GM10266 (cell line): ENCODE results near the gene STUM.

Experiments used
- DNase-seq: peaks from one replicate; pipeline ENCODE4 v3.0.0; 2012; ENCODE audit errors: extremely low spot score
- TF ChIP-seq, protein P1 (sequence below): IDR thresholded peaks from 2 replicates; pipeline ENCODE4 v1.5.1; 2012; ENCODE audit warnings: mild to moderate bottlenecking, low read depth; ENCODE audit not compliant: control insufficient read depth, insufficient read depth; ENCODE audit errors: missing control alignments

The STUM gene

DNA sequence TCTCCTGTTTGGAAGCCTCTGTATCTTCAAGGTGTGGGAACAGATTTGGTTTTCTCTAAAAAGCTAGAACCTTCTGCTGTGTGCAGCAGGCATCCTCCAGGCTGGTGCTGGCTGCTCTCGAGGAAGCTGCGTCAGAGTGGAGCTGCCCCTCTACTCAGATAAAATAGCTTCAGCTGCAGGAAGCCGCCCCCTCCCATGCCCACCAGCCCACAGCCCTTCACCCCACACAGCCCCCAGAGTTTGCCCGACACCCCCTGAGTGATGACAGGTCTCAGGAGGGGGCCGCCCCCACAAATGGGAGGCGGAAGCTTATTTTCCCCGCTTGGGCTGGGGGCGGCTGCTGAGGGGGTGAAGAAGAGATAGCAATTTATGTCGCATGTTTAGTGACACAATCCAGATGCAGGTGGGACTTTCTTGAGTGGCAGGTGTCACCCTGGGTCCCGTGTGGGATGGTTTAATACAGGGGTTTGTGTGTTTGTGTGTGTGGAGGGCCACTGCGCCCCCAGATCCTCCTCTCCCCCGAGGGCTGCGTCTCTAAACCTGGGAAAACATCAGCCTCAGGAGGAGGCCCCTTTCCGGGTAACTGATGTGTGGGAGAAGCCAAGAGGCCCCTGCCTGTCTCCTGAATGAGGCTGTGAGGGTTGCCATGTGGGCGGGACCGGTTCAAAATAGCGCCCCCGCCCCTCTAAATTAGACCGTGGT lies 55.4 kb downstream of the STUM start:
- no peak for DNase-seq
- TF ChIP-seq, protein P1, sequence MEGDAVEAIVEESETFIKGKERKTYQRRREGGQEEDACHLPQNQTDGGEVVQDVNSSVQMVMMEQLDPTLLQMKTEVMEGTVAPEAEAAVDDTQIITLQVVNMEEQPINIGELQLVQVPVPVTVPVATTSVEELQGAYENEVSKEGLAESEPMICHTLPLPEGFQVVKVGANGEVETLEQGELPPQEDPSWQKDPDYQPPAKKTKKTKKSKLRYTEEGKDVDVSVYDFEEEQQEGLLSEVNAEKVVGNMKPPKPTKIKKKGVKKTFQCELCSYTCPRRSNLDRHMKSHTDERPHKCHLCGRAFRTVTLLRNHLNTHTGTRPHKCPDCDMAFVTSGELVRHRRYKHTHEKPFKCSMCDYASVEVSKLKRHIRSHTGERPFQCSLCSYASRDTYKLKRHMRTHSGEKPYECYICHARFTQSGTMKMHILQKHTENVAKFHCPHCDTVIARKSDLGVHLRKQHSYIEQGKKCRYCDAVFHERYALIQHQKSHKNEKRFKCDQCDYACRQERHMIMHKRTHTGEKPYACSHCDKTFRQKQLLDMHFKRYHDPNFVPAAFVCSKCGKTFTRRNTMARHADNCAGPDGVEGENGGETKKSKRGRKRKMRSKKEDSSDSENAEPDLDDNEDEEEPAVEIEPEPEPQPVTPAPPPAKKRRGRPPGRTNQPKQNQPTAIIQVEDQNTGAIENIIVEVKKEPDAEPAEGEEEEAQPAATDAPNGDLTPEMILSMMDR: no peak

DNA sequence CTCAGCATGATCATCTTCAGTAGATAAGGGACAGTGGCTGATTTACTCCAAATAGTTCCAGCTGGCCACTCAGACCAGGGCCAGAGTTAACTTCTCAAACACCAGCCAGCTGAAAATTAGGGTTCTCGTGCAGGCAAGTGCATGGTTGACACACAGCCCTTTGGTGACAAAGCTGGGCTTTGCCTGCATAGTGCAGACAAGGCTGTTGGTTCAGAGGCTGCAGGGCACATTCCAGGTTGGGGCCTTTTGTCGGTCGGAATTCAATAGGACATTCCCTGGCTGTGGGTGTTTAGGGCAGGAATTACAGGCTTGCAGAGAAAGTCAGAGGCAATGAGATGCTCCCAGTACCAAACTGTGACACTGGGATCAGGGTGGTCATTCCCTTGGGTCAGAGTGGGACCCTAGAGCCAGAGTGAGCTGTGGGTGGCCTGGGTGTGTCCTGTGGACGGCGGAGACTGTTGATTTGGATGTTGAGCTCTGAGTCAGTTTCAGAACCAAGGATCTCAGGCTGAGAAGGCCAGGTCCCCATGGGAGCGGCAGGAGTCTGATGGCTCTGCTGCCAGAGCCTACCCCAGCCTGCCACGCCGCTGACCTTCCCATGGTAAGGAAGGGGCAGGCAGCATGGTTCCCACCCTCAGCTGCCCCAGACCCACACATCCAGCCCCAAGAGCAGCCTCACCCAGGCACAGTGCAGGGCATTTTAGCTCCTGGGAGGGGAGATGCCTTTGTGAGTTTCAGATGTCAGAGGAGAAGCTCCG lies 56.2 kb downstream of the STUM start:
- TF ChIP-seq, protein P1: no peak
- no peak for DNase-seq

DNA sequence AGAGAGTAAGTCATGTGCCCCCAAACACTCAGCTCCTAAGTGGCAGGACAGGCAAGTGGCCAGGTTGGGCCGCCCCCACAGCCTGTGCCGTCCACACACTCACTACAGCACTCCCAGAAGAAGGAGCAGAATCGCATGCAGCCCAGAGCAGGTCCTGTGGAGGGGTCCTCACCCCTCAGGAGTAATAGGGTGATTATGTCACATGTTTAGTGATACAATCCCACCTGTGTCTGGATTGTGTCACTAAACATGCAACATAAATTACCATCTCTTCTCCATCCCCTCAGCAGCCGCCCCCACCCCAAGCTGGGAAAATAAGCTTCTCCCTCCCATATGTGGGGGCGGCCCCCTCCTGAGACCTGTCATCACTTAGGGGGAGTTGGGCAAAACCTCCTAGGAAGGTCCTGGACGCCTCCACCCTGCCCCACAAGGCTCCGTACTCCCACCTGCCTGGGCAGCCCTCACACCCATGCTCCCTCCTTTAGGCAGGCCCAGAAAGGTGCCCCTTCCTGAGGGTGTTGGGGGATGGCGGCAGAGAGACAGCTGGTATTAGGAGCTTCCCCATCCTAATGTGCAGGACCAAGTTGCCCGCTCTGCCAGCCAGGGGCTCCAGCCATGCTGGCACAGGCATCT lies 56.9 kb downstream of the STUM start:
- TF ChIP-seq, protein P1: no peak
- no peak for DNase-seq

DNA sequence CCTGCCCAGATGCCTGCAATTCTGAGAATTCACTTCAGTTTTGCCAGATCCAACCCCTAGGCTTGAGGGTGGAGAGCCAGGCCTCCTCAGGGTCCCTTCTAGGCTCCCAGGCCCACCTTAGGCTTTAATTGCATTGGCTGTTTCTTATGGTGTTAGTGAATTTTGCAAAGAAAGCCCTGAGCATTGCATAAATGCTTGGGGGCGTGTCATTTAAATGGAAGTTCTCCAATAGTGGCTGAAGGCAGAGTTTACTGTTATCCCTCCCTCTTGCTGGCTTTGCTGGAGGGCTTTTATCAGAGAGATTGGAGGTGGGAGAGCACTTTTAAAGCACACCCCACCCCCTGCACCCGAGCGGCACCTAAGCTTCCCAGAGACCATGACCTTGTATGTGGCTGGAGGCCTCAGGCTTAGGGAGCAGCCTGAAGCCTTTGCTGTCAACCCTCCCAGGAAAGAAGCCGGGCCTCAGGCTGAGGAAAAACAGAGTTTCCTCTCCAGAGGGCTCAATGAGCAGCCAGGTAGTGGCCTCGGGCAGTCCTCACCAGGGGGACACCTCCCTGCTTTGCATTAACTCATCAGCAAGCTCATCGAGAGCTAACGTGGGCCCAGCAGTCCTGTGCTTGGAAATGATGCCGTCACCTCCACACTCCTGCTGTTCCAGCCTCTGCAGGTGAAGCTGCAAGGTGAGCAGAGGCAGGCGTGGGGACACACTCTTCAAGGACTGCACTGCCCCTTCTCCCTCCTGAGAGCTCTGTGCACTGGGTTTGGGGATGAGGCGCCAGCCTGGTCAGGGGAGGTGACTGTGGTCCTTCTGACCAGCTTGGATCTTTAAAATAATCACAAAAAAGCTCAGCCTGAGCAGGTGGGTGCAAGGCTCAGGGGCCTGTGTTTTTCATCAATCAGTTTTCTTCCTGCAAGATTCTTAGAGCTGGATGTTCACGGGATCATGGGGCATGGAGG lies 58.0 kb downstream of the STUM start:
- TF ChIP-seq, protein P1: no peak
- DNase-seq: no peak

DNA sequence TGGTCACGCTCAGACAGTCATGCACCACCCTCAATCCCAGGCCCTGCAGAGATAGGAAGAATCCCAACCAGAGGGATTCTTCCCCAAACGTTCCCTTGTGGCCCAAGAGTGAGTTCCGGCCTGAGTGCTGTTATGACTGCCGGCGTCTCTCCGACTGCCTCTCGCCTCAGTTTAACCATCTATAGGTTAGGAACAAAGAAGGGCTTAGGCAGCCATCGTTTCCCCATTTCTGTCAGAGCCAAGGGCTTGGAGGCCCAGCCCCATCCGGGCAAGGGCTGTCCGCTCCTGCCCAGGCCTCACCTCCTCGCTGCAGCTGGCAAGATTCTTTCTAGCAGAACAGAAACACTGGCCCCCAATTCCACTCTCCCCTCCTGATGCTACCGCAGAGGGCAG lies 58.7 kb downstream of the STUM start:
- DNase-seq: no peak
- TF ChIP-seq, protein P1: no peak

DNA sequence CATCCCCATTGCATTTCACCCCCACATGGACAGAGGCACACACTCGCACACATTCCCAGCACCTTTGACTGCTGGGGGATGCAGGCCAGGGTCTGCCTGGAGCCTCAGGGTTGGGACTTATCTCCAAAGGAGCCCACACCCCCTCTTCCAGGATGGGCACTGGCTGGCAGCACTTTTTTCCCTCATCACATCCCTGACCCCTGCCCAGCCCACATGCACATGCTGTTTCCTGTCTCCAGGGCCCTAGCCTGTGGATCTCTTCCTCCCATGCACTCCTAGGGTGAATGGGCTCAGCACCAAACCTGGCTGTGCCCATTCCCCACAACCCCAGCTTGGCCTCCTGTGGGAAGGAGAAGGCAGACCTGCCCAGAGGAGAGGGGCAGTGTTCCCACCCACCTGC lies 59.3 kb downstream of the STUM start:
- DNase-seq: no peak
- TF ChIP-seq, protein P1: no peak
